VCaP (cell line): ENCODE measurements around the gene EDEM1.

ENCODE experiments used
- H3K27ac ChIP-seq: fragments of 450-650 bp; 2 replicates; pipeline ENCODE4 v1.5.1; 2017
- CTCF ChIP-seq: fragments of 450-650 bp; conservative IDR thresholded peaks from 2 replicates; pipeline ENCODE4 v1.5.1; 2017; ENCODE audit warnings: mild to moderate bottlenecking, moderate library complexity

The EDEM1 gene

GRCh38 chr3:5195605-5196004 lies 8.1 kb downstream of the EDEM1 start:
- no peak for TF ChIP-seq CTCF
- no peak overlapping the region for H3K27ac ChIP-seq

- no peak for TF ChIP-seq CTCF
- no peak overlapping the region for H3K27ac ChIP-seq
Measured at GRCh38 chr3:5197022-5197421, 9.5 kb downstream of the EDEM1 start.

- H3K27ac ChIP-seq = no peak overlapping the region
- TF ChIP-seq CTCF = no peak
Measured at GRCh38 chr3:5197470-5198312, 10.2 kb downstream of the EDEM1 start.

GRCh38 chr3:5198313-5198677 lies 10.8 kb downstream of the EDEM1 start:
- TF ChIP-seq CTCF = no peak
- no peak overlapping the region for H3K27ac ChIP-seq

- no peak overlapping the region for H3K27ac ChIP-seq
- no peak for TF ChIP-seq CTCF
Measured at GRCh38 chr3:5198986-5199731, 11.7 kb downstream of the EDEM1 start.

GRCh38 chr3:5201536-5201935 lies 14.0 kb downstream of the EDEM1 start:
- H3K27ac ChIP-seq = no peak overlapping the region
- TF ChIP-seq CTCF = no peak

- no peak overlapping the region for H3K27ac ChIP-seq
- no peak for TF ChIP-seq CTCF
Measured at GRCh38 chr3:5202222-5202621, 14.7 kb downstream of the EDEM1 start.
